Hematopoietic multipotent progenitor cell treated with erythropoietin and hydrocortisone succinate and interleukin-3 and kit ligand, for 17 days (in vitro differentiated cells): ENCODE data around the gene PPFIA1.
A peak's percentile ranks its signal among the peaks of the same experiment; 100 is the strongest.
"Not testable (repeated sequence)": the region's sequence is repeated elsewhere in the genome, so short reads cannot be mapped to it uniquely, and the experiment has no call there.

Source experiments
- DNase-seq: peaks from one replicate; pipeline ENCODE4 v3.0.0-alpha.2; 2015; ENCODE audit warnings: low spot score

PPFIA1 gene

DNA sequence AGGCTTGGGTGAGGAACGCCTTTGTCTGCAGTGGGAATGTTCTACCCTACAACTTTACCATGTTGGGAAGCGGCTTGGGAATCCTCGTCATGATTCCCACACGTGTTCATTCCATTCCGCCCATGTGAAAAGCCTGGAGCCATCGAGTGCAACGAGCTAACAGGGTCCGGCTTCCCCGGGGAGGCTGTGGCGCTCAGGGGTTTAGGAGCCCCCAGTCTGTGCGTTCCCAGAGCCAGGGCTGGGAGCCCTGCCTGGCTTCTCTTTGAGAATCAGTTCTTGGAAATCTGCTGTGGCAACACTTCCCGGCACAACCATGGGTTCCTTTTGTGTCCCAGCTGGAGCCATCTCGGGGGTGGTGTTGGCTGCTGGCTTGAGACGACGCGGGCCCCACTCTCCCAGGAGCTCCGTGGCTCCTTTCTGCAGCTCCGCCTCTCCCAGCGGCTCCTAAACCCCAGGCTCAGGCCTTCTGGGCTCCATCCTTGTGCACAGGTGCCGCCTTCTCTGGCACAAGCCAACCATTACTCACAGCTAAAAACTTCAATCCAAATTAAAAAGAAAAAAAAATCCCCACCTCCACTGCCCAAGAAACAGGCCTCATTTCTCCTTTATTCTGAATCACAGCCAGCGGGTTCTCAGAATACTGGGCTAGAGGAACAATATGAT, 18.7 kb upstream of the PPFIA1 start:
- no peak for DNase-seq

DNA sequence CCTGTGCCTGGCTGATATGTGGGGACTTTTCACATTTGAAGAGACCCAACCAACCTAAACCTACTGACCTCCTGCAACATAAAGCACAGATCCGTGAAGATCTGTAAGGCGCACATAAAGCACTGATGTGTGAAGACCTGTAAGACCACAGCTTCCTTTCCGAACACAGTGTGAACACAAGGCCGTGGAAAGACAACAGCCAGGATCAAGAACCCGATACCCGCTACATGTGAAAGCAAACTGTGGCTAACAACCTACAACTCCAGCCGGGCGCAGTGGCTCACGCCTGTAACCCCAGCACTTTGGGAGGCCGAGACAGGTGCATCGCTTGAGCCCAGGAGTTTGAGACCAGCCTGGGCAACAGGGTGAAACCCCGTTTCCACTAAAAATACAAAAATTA, 17.6 kb upstream of the PPFIA1 start:
- DNase-seq, result no peak

DNA sequence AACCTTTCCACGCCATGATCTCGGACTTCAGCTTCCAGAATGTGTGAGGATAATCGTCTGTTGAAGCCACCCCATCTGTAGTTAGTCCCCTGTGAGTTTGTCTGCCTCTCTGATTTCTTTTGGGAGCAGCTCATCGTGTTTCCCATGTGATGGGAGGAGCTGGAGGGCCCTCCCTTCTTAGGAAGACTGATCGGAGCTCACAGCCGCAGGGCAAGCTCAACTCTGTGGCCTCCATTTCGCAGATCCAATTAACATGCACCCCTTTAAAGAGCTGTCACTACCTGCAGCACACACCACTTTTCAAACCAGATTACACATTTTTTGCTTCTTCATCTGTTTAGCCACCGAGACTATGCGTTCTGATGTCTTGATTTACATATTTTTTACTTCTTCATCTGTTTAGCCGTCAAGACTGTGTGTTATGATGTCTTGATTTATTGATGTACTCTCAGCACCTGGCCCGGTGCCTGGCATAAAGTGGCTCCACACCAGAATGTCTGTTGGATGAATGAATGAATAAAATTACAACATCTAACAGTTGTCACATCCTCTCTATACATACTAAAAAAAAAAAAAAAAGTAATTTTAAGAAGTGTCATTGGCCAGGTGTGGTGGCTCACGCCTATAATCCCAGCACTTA, 14.9 kb upstream of the PPFIA1 start:
- DNase-seq, result no peak

DNA sequence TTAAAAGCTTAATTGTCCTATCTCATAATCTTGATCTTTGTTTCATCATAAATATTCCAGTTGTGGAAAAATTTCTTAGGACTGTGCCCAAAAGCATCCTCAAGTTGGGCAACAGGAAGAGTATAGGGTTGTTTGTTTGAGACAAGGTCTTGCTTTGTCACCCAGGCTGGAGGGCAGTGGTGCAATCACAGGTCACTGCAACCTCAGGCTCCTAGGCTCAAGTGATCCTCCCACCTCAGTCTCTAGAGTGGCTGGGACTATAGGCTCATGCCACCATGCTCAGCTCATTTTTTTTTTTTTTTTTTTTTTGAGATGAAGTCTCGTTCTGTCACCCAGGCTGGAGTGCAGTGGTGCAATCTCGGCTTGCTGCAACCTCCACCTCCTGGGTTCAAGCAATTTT, 11.4 kb upstream of the PPFIA1 start:
- not testable (repeated sequence) for DNase-seq

DNA sequence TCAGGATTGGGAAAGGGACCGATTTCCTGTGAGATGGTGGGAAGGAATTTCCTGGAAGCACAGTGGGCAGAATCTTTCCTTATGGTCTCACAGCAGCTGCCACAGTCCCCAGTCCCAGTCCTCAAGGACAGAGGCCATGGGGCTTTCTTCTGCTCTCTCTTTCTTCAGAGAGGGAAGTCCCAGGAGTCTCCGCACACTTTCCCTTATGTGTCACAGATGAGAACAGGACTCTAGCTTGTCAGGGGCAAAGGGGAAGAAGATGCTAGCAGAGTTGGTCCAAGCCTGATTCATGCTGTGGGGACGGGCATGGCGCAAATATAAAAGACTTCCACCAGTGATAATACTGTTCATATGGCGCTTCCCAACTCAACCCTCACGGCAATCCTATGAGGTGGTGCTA, 7.5 kb upstream of the PPFIA1 start:
- no peak for DNase-seq

DNA sequence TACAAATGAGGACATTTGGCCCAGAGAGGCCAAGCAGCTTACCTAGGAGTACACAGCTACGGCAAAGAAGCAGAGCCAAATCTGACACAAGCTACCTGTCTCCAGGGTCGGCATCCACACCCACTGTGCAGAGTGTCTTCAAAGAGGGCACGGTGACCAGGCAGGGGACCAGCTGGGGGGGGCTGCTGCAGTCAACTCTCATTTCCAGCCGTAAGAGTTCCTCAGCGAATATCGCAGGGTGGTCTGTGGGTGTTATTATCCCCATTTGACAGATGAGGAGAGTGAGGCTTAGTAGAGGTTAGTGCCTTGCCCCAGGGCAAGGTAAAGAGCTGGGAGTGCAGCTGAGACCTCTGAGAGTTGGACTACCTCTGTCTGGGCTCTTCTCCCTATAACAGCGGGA, 7.1 kb upstream of the PPFIA1 start:
- DNase-seq, result no peak

DNA sequence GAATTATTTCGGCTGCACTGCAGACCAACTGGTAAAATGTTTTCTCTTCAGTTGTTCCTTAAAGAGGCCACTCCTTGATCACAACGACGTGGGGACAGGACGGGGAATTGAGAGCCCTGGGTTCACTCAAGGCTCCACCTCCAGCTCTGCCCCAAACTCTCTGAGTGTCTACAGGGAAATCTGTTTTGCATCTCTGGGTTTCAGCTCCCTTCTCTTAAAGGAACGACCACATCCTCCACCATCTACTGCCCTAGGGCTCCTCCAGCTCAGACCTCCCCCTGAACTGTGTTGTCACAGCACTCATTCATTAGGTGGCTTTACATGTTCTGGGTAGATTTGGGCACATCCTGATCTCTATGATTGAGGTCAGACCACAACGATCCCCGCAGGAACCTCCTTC, 5.1 kb upstream of the PPFIA1 start:
- DNase-seq, result no peak

DNA sequence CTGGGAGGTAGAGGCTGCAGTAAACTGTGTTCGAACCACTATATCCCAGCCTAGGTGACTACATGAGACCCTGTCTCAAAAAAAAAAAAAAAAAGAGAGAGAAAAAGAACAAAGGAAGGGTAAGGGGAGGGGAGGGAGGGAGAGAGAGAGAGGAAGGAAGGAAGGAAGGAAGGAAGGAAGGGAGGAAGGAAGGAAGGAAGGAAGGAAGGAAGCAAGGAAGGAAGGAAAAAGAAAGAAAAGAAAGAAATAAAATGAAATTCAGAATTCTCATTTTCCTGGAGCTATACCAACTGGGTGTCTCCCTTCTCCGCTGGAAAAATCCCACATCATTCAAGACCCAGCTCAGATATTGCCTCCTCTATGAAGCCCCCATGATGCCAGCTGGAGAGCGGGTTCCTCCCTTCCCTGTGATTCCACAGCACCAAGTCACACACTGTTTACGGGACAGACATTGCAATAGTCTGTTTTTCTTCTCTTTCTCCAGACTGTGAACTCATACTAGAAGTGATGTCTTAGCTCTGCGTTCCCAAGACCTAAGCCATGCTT, 3.0 kb upstream of the PPFIA1 start:
- no peak for DNase-seq

DNA sequence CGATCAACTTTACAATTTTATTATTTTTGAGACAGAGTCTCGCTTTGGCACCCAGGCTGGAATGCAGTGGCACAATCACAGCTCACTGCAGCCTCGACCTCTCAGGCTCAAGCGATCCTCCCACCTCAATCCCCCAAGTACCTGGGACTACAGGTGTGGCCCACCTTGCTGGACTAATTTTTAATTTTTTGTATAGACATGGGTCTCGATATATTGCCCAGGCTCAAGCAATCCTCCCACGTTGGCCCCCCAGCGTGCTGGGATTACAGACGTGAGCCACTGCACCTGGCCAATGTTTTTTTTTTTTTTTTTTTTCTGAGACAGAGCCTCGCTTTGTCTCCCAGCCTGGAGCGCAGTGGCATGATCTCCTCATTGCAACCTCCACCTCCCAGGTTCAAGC, 2.0 kb upstream of the PPFIA1 start:
- DNase-seq, result no peak

DNA sequence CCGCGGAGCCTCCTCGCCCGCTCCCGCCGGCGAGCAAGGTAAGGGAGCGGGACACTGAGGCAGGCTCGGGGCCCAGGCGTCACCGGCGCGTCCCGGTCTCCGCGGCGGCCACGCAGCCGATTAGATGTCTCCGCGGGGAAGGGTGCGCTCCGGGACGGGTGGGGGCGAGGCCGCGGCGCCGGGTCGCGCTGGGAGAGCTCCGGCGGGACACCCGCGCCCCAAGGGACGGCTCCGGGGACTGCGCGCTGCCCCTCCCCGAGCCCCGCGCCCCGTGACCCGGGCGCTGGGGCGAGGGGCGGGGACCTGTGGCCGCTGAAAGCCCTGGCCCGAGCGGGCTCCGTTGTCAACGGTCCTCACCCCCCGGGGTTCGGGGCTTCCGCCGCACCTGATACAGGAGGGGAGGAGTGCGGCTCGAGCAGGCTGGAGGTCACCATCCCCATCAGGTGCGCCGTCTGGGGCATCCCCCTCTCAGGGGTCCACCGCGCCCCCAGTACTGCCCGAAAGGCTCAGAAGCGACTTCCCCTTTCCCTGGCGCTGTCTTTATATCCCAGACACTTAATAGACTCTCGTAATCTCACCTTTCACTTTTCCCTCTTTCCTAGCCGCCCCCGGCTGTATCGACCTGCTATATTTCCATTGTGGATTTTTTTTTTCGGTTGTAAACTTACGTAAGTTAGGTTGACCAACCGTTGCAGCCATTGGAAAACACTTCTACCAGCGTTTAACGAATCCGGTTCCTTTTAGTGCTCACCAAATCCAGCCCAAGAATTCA, 573 bp downstream of the PPFIA1 start:
- DNase-seq, result peak; percentile 15

DNA sequence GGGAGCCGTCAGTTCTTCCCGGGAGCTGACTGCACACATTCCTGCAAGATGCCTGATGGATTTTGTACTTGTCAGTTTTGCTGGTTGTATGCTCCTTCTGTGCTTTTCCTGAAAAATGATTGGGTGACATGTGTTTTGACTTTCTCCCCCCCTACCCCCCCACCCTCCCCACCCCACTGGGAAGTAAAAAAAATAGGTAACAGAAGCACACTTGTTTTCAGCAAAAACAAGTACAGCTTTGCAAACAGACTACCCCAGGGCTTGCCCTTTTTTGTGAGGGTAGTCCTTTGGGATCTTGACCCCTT, 1.1 kb downstream of the PPFIA1 start:
- DNase-seq, result no peak

DNA sequence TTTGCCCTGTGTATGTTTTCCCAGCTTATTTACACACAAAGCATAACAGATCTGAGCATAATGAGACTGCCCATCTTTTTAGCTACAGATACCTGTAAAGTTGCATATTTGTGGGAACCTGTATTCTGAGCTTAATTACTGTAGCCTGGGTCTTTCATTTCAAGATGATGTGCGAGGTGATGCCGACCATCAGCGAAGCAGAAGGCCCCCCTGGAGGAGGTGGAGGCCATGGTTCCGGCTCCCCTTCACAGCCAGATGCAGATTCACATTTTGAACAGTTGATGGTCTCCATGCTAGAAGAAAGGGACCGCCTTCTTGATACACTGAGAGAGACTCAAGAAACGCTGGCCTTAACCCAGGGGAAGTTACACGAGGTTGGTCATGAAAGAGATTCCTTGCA, 1.5 kb downstream of the PPFIA1 start:
- no peak for DNase-seq

DNA sequence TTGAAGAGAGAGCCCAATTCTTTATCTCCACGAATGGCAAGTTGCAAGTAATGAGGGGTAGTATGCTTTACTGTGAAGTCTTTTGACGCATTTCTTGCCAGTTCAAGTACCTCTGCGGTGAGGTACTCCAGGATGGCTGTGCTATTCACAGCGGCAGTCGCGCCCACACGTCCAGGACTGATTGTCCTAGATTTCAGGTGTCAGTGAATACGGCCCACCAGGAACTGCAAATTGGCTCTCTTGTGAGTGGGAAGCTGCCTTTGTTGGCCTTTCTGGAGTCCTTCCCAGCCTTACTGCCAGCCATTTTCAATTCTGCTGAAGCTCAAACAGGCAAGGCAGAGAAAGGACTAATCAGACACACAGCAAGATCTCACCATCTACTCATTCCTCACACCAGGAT, 8.5 kb downstream of the PPFIA1 start:
- no peak for DNase-seq

DNA sequence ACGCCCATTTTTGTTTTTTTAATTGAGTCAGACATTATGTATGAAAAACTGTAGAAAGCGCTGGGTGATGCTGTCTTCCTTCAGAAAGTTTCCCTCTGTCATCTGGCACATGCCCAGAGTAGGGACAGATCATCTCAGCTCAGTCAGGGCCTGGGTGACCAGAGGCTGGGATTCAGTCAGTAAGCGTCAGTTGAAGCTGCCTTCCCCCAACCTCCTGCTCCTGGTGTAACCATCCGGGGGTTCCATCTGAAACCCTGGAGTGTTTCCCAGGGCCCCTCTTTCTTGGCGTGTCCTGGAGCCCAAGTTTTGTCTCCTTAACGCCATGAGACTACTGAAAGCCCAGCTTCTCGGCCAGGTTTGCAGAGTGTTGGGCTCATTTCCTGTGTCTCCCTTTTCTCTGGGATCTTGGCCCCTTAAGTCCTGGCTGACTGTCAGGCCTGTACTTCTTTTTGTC, 10.7 kb downstream of the PPFIA1 start:
- DNase-seq, result no peak

DNA sequence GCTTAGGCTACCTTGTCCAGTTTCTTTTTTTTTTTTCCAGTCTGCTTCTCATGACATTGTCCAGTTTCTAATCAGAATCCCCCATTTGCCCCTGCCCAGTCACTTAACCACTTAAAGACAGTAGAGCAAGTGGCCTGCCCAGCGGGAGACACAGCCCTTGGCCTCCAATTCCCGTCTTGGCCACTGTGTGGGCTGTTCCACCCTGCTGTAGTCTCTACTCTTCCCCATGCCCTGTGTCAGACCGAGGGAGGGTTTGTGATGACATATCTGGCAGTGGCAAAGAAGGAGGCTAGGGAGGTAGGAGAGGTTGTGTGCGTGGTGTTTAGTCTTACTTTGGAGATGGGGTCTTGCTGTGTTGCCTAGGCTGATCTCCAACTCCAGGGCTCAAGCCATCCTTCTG, 11.5 kb downstream of the PPFIA1 start:
- no peak for DNase-seq

DNA sequence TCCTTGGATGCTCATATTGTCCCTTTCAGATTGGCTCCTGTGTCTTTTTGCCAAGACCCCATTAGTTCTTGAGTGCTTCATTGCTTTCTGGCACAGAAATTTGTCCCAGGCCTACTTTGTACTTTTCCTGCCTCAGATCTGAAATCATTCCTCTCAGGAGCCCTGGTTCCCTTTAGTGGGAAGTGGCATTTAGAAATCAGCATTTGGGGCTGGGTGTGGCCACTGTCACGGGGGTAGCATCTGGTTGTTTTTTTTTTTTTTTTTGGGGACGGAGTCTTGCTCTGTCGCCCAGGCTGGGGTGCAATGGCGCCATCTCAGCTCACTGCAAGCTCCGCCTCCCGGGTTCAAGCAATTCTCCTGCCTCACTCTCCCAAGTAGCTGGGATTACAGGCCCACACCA, 18.2 kb downstream of the PPFIA1 start:
- DNase-seq, result no peak

DNA sequence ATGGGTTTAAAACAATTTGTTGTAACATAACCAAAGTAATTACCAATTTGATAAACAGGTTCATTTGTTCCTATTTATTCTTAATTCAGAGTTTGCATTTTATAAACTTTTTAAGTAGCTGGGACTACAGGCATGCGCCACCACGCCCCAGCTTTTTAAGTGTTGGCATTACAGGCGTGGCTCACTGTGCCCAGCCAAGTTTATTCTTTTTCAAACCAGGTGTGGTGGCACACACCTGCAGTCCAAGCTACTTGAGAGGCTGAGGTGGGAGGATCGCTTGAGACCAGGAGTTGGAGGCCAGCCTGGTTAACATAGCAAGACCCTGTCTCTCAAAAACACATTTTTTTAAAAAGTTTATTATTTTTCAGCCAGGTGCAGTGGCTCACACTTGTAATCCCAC, 19.1 kb downstream of the PPFIA1 start:
- DNase-seq, result no peak

DNA sequence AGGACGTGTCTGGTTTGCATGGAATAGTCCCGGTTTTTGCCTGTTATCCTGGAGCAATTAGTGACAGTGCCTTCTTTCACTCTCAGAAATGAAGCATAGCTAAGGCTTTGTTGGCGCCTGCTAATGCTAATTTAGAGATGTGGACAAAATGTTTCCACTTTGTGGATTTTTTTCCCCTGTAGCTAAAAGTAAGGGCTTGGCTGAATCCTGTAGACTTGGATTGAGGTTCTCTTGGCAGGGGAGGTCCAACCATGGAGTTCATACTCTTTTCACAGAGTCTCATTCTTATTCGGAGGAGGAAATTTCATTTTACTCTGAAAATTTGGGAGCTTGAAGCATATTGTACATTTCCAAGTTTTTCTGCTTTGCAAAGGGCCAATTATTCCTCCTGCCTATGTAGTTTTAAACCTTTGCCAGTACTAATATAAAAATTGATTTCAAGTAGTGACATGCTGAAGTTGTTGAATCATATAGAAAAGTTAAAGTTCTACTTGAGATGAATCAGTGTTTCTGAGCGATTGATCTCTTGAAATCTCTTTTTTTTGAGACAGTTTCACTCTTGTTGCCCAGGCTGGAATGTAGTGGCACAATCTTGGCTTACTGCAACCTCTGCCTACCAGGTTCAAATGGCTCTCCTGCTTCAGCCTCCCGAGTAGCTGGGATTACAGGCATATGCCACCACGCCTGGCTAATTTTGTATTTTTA, 20.0 kb downstream of the PPFIA1 start:
- DNase-seq, result no peak

DNA sequence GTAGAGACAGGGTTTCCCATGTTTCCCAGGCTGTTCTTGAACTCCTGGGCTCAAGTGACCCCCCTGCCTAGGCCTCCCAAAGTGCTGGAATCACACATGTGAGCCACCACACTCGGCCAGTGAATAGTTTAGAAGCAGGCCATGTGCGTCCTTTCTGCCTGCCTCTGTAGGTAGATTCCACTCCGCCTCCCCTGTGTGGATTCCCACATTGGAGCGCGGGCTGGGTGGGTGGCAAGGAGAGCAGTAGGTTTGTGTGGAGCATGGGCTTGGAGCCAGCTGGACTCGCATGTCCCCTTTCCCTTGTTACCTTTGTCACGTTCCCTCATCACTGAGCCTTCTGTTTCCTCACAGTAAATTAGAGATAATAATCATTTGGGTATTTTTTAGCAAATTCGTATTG, 21.7 kb downstream of the PPFIA1 start:
- DNase-seq, result no peak

DNA sequence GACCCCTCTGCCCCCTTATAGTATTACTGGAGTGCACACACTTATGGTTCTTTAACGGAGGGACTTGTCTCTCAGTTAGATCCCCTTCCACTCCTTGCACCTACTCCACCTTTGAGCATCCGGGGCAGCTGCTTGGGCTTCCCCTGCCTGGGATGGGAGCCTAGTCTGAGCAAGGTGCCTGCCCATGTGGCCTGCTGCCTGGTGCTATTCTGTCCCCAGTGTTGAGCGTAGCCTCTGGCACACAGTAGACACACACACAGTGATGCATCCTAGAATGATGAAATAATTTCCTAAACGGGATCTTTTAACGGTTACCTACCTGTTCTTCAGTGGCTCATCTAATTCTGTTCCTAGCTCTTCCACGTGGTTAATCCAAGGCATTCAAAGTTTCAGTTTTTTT, 22.4 kb downstream of the PPFIA1 start:
- DNase-seq, result no peak

DNA sequence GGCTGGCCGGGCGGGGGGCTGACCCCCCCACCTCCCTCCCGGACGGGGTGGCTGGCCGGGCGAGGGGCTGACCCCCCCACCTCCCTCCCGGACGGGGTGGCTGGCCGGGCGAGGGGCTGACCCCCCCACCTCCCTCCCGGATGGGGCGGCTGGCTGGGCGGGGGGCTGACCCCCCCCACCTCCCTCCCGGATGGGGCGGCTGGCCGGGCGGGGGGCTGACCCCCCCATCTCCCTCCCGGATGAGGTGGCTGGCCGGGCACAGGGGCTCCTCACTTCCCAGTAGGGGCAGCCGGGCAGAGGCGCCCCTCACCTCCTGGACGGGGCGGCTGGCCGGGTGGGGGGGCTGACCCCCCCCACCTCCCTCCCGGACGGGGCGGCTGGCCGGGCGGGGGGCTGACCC, 24.7 kb downstream of the PPFIA1 start:
- DNase-seq, result not testable (repeated sequence)

DNA sequence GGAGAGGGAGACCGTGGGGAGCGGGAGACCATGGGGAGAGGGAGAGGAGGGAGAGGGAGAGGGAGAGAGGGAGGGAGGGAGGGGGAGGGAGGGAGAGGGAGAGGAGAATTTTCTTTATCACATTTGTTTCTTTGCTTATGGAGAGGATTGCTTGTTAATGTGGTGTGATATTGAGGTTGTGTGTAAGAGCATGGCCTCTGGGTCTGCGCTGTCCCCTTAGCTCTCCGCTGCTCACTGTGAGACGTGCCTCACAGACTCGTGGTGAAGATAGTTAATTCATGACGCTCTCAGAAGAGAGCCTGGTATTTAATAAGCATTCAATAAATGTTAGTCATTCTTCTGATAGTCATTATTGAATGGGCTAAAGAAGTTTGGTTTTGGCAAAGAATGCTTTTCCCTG, 26.2 kb downstream of the PPFIA1 start:
- no peak for DNase-seq

DNA sequence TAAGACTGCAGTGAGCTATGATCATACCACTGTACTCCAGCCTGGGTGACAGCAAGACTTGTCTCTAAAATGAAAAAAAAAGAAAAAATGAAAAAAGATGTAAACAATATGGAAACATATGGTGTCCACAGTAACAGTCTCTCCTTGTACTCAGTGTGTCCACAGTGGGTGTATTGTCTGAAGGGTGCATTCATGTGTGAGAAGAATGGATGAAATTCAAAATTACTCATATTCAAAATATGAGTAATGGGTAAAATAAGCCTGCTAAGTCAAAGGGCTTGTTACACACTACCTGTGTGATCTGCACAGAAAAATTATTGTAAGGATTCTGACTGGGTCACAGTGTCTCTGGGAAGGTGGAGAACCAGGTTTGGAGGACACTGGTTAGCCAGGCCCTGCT, 26.9 kb downstream of the PPFIA1 start:
- no peak for DNase-seq
